Measurements from ENCODE around the gene ZDHHC18. TPM values are rescaled to one million over a fixed set of nuclear protein-coding genes. Genes with fewer than 3 reads are reported as not detected.

The ZDHHC18 gene
- total RNA-seq, 1 experiment from 2014 or later: 33.1 TPM

DNA sequence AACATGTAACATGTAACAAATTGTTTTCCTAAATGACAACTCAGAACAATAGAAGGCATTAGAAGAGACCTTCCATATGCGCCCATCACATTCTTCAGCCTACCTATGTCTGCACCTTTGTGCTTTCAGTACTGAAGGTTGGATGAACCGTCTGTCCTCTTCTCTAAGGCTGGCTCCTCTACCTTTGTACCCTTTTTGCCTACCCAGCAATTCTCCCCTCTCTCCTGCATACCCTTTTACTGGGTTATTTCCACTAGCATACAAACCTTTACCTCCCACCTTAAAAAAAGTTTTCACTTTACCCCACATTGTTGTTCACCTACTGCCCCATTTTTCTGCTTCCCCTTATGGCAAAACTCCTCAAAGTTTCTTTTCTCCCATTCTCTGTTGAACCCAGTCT is 33.6 kb upstream of the ZDHHC18 start:
- no peak overlapping the region for H3K14ac ChIP-seq (ENCODE audit: insufficient read depth, low read length)
- TF ChIP-seq, protein P1, sequence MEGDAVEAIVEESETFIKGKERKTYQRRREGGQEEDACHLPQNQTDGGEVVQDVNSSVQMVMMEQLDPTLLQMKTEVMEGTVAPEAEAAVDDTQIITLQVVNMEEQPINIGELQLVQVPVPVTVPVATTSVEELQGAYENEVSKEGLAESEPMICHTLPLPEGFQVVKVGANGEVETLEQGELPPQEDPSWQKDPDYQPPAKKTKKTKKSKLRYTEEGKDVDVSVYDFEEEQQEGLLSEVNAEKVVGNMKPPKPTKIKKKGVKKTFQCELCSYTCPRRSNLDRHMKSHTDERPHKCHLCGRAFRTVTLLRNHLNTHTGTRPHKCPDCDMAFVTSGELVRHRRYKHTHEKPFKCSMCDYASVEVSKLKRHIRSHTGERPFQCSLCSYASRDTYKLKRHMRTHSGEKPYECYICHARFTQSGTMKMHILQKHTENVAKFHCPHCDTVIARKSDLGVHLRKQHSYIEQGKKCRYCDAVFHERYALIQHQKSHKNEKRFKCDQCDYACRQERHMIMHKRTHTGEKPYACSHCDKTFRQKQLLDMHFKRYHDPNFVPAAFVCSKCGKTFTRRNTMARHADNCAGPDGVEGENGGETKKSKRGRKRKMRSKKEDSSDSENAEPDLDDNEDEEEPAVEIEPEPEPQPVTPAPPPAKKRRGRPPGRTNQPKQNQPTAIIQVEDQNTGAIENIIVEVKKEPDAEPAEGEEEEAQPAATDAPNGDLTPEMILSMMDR (conservative IDR thresholded peaks at IDR 0.05): no peak
- peaks cover 10% of the 10 kb centered on the region for H3K23me2 ChIP-seq (ENCODE audit: insufficient read length, low read depth, low read length, poor library complexity, severe bottlenecking)
- H3K23ac ChIP-seq (ENCODE audit: insufficient read length, low read depth, low read length): no peak overlapping the region
- no CpG with 5 or more reads among the region's 2 CpGs for WGBS (ENCODE audit: extremely low coverage, insufficient read length, low lambda C conversion rate)
- no peak overlapping the region for H3K4me2 ChIP-seq (ENCODE audit: insufficient read depth, insufficient read length, low read length)
- no peak overlapping the region for H3K27ac ChIP-seq (ENCODE audit: insufficient read length, low read depth, low read length)
- peaks cover 9 to 11% of the 10 kb centered on the region in 2 experiments for H3K4me1 Mint-ChIP-seq
- no peak overlapping the region for H3K4ac ChIP-seq (ENCODE audit: low read depth, low read length)
- H3K79me2 ChIP-seq (ENCODE audit: insufficient read depth, low read length): no peaks in the 10 kb centered on the region; the same call in 1 of the 2 replicates
- no peak overlapping the region for H2BK20ac ChIP-seq (ENCODE audit: low read depth, low read length, poor library complexity, severe bottlenecking)
- no peak overlapping the region for H3K56ac ChIP-seq (ENCODE audit: insufficient read length, low read depth, low read length)
- H3K4me1 ChIP-seq (ENCODE audit: insufficient read depth, low read length): peaks cover 3% of the 10 kb centered on the region; the same call in 1 of the 2 replicates
- H4K8ac ChIP-seq (replicated peaks; ENCODE audit: insufficient read length, low read depth, low read length): no peak overlapping the region
- H3K9me3 Mint-ChIP-seq: no peaks in the 10 kb centered on the region
- H3K79me1 ChIP-seq (ENCODE audit: insufficient read depth, low read depth, low read length, poor library complexity, severe bottlenecking): no peaks in the 10 kb centered on the region
- H3K27ac Mint-ChIP-seq: peak overlapping the region in 1 of 3 experiments; percentile 27; a peak in 2 of 7 replicates
- H3K9ac ChIP-seq (ENCODE audit: extremely low read depth, insufficient read length, low read length): no peak overlapping the region
- H4K20me1 ChIP-seq (ENCODE audit: control insufficient read depth, insufficient read depth, insufficient read length): no peaks in the 10 kb centered on the region
- no peaks in the 10 kb centered on the region for H3K27me3 ChIP-seq (ENCODE audit: insufficient read depth, low read length)
- H3K27me3 Mint-ChIP-seq (ENCODE audit: low read depth): no peaks in the 10 kb centered on the region
- no peak for DNase-seq
- no peak overlapping the region for H4K5ac ChIP-seq (ENCODE audit: insufficient read length, low read depth, low read length)
- no peak overlapping the region for H2AK5ac ChIP-seq (ENCODE audit: insufficient read length, low read length)
- H2BK5ac ChIP-seq (ENCODE audit: insufficient read length, low read length): no peak overlapping the region
- H3K9me3 ChIP-seq (ENCODE audit: control insufficient read depth, low read depth, low read length): no peaks in the 10 kb centered on the region
- H2BK12ac ChIP-seq (ENCODE audit: insufficient read length, low read depth, low read length): no peak overlapping the region
- no peak overlapping the region for H4K91ac ChIP-seq (ENCODE audit: insufficient read length, low read depth, low read length)
- no peak overlapping the region for H2BK15ac ChIP-seq (ENCODE audit: low read depth, low read length)
- peaks cover 9 to 22% (median 19%) of the 10 kb centered on the region in 3 experiments for H3K36me3 Mint-ChIP-seq (ENCODE audit: insufficient read depth in 1 of 3, low read depth in 3 of 3)
- H3K4me3 Mint-ChIP-seq: no peak overlapping the region
- no peak overlapping the region for H3T11ph ChIP-seq (ENCODE audit: low read length)
- no peak overlapping the region for H3K18ac ChIP-seq (ENCODE audit: insufficient read length, low read depth, low read length)
- H2BK120ac ChIP-seq (ENCODE audit: low read depth, low read length, poor library complexity, severe bottlenecking): no peak overlapping the region
- no peak overlapping the region for H2AFZ ChIP-seq (ENCODE audit: low read length)
